ENCODE results near the gene PNMA3.
"Not testable (repeated sequence)": the region's sequence is repeated elsewhere in the genome, so short reads cannot be mapped to it uniquely, and the experiment has no call there.

Gene PNMA3, protein sequence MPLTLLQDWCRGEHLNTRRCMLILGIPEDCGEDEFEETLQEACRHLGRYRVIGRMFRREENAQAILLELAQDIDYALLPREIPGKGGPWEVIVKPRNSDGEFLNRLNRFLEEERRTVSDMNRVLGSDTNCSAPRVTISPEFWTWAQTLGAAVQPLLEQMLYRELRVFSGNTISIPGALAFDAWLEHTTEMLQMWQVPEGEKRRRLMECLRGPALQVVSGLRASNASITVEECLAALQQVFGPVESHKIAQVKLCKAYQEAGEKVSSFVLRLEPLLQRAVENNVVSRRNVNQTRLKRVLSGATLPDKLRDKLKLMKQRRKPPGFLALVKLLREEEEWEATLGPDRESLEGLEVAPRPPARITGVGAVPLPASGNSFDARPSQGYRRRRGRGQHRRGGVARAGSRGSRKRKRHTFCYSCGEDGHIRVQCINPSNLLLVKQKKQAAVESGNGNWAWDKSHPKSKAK

GRCh38 chrX:153055871-153056749, at the start of gene PNMA3:
PNMA3 (plus strand) TSS chrX:153056470; CDS start chrX:153057056, 586 bp downstream.
- DNase-seq = peak; percentile 30 to 32

GRCh38 chrX:153017174-153017573, 39.1 kb upstream of the PNMA3 start:
- DNase-seq = not testable (repeated sequence)

DNA sequence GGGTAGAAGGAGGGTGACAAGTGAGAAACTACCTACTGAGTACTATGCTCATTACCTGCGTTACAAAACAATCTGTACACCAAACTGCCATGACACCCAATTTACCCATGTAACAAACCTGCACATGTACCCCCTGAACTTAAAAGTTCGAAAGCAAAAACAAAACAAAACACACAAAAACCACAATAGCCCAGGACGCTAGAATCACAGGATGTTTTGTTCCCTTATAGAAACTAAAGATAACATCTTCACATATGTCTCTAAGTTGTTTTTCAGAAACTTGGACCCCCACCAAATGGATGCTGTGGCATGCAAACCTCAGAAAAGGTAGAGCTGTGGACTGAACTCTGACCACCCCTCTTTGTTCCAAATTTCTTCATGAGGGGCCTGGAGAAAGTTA, 37.1 kb upstream of the PNMA3 start:
- DNase-seq = no peak

DNA sequence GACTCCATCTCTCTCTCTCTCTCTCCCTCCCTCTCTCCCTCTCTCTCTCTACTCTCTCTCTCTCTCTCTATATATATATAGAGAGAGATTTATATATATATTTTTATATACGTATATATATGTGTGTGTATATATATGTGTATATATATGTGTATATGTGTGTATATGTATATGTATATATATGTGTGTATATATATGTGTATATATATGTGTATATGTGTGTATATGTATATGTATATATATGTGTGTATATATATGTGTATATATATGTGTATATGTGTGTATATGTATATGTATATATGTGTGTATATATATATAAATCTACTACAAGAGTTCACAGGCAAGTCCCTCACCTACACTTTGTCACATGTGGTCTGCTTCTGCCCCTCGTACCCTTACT, 29.8 kb upstream of the PNMA3 start:
- DNase-seq = not testable (repeated sequence)

- DNase-seq = not testable (repeated sequence)
Measured at GRCh38 chrX:153028487-153028886, 27.8 kb upstream of the PNMA3 start.

DNA sequence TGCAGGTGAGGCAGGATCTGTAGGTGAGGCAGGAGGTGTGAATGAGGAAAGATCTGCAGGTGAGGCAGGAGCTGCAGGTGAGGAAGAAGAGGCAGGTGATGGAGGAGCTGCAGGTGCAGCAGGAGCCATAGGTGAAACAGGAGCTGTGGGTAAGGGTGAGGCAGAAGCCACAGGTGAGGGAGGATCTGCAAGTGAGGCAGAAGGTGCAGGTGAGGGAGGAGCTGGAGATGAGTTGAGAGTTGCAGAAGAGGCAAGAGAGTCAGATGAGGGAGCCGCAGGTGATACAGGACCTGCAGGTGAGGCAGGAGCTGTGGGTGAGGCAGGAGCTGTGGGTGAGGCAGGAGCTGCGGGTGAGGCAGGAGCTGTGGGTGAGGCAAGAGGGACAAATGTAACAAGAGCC, 27.1 kb upstream of the PNMA3 start:
- no peak for DNase-seq

DNA sequence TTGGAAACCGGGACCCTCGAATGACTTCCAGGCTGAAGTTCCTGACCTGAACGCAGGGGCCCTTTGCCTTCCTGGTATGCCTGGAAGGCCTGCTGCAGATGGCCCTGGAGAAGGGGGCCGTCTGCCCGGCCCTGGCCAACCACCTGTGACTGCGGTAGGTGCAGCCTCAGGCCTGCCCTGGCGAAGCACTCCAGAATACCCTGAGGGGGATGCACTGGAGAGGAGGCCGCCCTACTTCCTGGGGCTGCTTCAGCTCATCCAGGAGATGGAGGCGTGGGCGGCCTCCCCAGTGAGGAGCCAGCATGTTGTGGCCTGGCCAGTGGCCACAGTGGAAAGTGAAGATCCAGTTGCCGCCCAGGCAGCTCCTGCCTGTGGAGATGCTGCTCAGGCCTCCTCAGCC, 26.4 kb upstream of the PNMA3 start:
- DNase-seq = no peak

GRCh38 chrX:153030801-153031200, 25.5 kb upstream of the PNMA3 start:
- DNase-seq = no peak

GRCh38 chrX:153032397-153033118, 23.7 kb upstream of the PNMA3 start:
- peak; percentile 56 to 79 for DNase-seq

- DNase-seq = no peak
Measured at GRCh38 chrX:153049093-153049492, 7.2 kb upstream of the PNMA3 start.

GRCh38 chrX:153052534-153052933, 3.7 kb upstream of the PNMA3 start:
- DNase-seq = no peak

DNA sequence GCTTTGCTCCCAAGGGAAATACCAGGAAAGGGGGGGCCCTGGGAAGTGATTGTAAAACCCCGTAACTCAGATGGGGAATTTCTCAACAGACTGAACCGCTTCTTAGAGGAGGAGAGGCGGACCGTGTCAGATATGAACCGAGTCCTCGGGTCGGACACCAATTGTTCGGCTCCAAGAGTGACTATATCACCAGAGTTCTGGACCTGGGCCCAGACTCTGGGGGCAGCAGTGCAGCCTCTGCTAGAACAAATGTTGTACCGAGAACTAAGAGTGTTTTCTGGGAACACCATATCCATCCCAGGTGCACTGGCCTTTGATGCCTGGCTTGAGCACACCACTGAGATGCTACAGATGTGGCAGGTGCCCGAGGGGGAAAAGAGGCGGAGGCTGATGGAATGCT, 1.0 kb downstream of the PNMA3 start:
- DNase-seq = no peak

- DNase-seq = no peak
Measured at GRCh38 chrX:153059191-153060094, 3.2 kb downstream of the PNMA3 start.

GRCh38 chrX:153060095-153060445, 3.8 kb downstream of the PNMA3 start:
- no peak for DNase-seq

DNA sequence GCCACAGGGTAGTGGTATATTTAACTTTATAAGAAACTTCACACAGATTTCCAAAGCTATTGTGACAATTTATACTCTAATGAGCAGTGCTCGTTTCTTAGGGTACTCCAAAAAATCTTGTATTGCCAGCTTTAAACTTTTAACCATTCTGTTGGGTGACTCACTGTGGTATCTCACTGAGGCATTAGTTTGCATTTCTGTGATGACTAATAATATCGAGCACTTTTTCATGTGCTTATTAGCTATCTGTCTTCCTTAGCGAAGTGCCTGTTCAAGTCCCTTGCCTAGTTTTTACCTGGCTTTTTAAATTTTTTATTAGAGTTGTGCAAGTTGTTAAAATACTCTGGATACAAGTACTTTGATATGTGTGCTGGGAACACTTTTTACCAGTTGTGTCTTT, 5.5 kb downstream of the PNMA3 start:
- no peak for DNase-seq

- no peak for DNase-seq
Measured at GRCh38 chrX:153063315-153063714, 7.0 kb downstream of the PNMA3 start.

GRCh38 chrX:153064061-153064460, 7.8 kb downstream of the PNMA3 start:
- no peak for DNase-seq

- no peak for DNase-seq
Measured at GRCh38 chrX:153065389-153065788, 9.1 kb downstream of the PNMA3 start.

- not testable (repeated sequence) for DNase-seq
Measured at GRCh38 chrX:153066402-153066801, 10.1 kb downstream of the PNMA3 start.

DNA sequence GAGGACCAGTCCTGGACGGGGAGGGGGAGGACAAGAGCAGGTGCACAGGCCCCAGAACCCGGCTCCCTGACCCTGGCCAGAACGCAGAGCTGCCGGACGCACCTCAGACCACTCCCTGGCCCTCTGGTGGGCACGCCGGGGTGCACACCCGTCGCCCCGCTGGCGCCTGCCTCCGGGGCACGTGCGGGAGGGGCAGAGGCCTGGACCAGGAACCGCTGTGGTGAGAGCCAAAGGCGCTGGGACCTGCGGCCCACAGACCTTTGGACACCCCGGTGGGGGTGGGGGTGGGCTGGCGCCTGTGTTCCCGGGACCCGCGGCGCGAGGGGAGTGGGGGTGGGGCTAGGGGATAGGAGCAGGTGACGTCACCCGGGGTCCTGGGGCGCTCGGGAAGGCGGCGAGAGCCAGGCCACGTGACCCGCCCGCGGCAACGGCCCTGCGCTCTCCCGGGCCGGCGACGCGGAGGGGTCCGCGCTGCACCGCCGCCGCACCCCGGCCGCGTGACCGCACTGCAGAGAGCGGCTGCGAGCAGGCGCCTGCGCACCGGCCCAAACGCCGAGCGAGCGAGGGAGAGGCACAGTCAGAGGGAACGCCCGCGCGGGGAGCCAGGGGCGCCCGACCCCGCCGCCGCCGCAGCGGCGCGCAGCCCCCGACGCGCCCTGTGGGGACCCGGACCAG, 15.8 kb downstream of the PNMA3 start, which contains the start of gene PNMA6A:
Gene PNMA6A, plus strand, starts transcription at position 546 of the 675 bp plus-strand sequence. CDS start 609 bp downstream, outside the sequence.
- DNase-seq = not testable (repeated sequence)

- DNase-seq = not testable (repeated sequence)
Measured at GRCh38 chrX:153073331-153073730, 17.1 kb downstream of the PNMA3 start.

Measured in NCI-H1930 (cell line).